ENCODE data around the gene DOCK1.

DOCK1 gene

GRCh38 chr10:127161482-127161881 lies 256.3 kb downstream of the DOCK1 start:
- H3K4me1 ChIP-seq (ENCODE audit: low read depth, poor library complexity, severe bottlenecking), result no peaks in the 10 kb centered on the region
- no peaks in the 10 kb centered on the region for H4K20me1 ChIP-seq (ENCODE audit: insufficient read depth)
- H3K79me2 ChIP-seq (ENCODE audit: insufficient read depth, low read depth), result no peaks in the 10 kb centered on the region
- H3K9ac ChIP-seq, result no peak overlapping the region
- no peak overlapping the region for H2AFZ ChIP-seq (ENCODE audit: low read depth)
- no peaks in the 10 kb centered on the region for H3K36me3 ChIP-seq (ENCODE audit: insufficient read depth)
- H3K27me3 ChIP-seq (ENCODE audit: insufficient read depth, low read depth), result no peaks in the 10 kb centered on the region
- H3K4me2 ChIP-seq, result no peak overlapping the region
- H3K4me3 ChIP-seq (IDR thresholded peaks at IDR 0.05; ENCODE audit: insufficient read depth, low read depth, low read length), result no peak overlapping the region
- H3K27ac ChIP-seq, result no peak overlapping the region
- TF ChIP-seq CTCF (conservative IDR thresholded peaks at IDR 0.05; ENCODE audit: low read depth, low read length), result no peak

GRCh38 chr10:127162841-127163240 lies 257.6 kb downstream of the DOCK1 start:
- Histone ChIP-seq H3K79me2 (ENCODE audit: insufficient read depth, low read depth) (no peaks in the 10 kb centered on the region), H3K36me3 (ENCODE audit: insufficient read depth) (no peaks in the 10 kb centered on the region), H3K27ac (no peak overlapping the region), H2AFZ (ENCODE audit: low read depth) (no peak overlapping the region), H3K4me1 (ENCODE audit: low read depth, poor library complexity, severe bottlenecking) (no peaks in the 10 kb centered on the region), H3K9ac (no peak overlapping the region), H3K4me3 (IDR thresholded peaks at IDR 0.05; ENCODE audit: insufficient read depth, low read depth, low read length) (no peak overlapping the region), H3K4me2 (no peak overlapping the region), H3K27me3 (ENCODE audit: insufficient read depth, low read depth) (no peaks in the 10 kb centered on the region), H4K20me1 (ENCODE audit: insufficient read depth) (no peaks in the 10 kb centered on the region)
- TF ChIP-seq CTCF (conservative IDR thresholded peaks at IDR 0.05; ENCODE audit: low read depth, low read length), result no peak

GRCh38 chr10:127168261-127168660 lies 263.0 kb downstream of the DOCK1 start:
- H2AFZ ChIP-seq (ENCODE audit: low read depth), result no peak overlapping the region
- no peaks in the 10 kb centered on the region for H4K20me1 ChIP-seq (ENCODE audit: insufficient read depth)
- no peak overlapping the region for H3K9ac ChIP-seq
- no peak overlapping the region for H3K4me2 ChIP-seq
- no peaks in the 10 kb centered on the region for H3K4me1 ChIP-seq (ENCODE audit: low read depth, poor library complexity, severe bottlenecking)
- TF ChIP-seq CTCF (conservative IDR thresholded peaks at IDR 0.05; ENCODE audit: low read depth, low read length), result no peak
- H3K27me3 ChIP-seq (ENCODE audit: insufficient read depth, low read depth), result no peaks in the 10 kb centered on the region
- no peaks in the 10 kb centered on the region for H3K36me3 ChIP-seq (ENCODE audit: insufficient read depth)
- no peak overlapping the region for H3K27ac ChIP-seq
- no peak overlapping the region for H3K4me3 ChIP-seq (IDR thresholded peaks at IDR 0.05; ENCODE audit: insufficient read depth, low read depth, low read length)
- no peaks in the 10 kb centered on the region for H3K79me2 ChIP-seq (ENCODE audit: insufficient read depth, low read depth)

- no peak overlapping the region for H3K27ac ChIP-seq
- no peaks in the 10 kb centered on the region for H3K27me3 ChIP-seq (ENCODE audit: insufficient read depth, low read depth)
Measured at GRCh38 chr10:127174866-127175265, 269.6 kb downstream of the DOCK1 start.

More at GRCh38 chr10:127174866-127175265, 269.6 kb downstream of the DOCK1 start:
- H3K4me3 ChIP-seq (IDR thresholded peaks at IDR 0.05; ENCODE audit: insufficient read depth, low read depth, low read length), result no peak overlapping the region
- no peaks in the 10 kb centered on the region for H4K20me1 ChIP-seq (ENCODE audit: insufficient read depth)
- no peaks in the 10 kb centered on the region for H3K36me3 ChIP-seq (ENCODE audit: insufficient read depth)
- H2AFZ ChIP-seq (ENCODE audit: low read depth), result no peak overlapping the region
- H3K4me1 ChIP-seq (ENCODE audit: low read depth, poor library complexity, severe bottlenecking), result no peaks in the 10 kb centered on the region
- no peaks in the 10 kb centered on the region for H3K79me2 ChIP-seq (ENCODE audit: insufficient read depth, low read depth)
- no peak overlapping the region for H3K9ac ChIP-seq
- no peak overlapping the region for H3K4me2 ChIP-seq
- TF ChIP-seq CTCF (conservative IDR thresholded peaks at IDR 0.05; ENCODE audit: low read depth, low read length), result no peak

Measured in KMS-11 (cell line).